ENCODE results near the gene AMZ1. TPM values are rescaled to one million over a fixed set of nuclear protein-coding genes. Genes with fewer than 3 reads are reported as not detected.
A peak's percentile ranks its signal among the peaks of the same experiment; 100 is the strongest.

Gene AMZ1
- total RNA-seq, 1 experiment from 2014 or later = 0.85 TPM

- TF ChIP-seq PRDM15 (CRISPR knock-in tag; IDR thresholded peaks at IDR 0.05) (0 out of 2 replicates have a peak, but pooled peaks have one; percentile 19), CBFB (CRISPR knock-in tag; IDR thresholded peaks at IDR 0.05; ENCODE audit: low read depth) (no peak)
Observed at GRCh38 chr7:2760098-2760889, 72.3 kb downstream of the AMZ1 start (continued).

GRCh38 chr7:2761131-2761624, 73.2 kb downstream of the AMZ1 start:
- peak overlapping the region; percentile 80 for H3K27ac Mint-ChIP-seq
- CTCF ChIA-PET = interaction anchor here (0.9 to 2.3 kb wide), 26 partner anchors 8 to 120 kb away, joined by 3 to 17 read pairs (median 6); partner anchors contain the start of gene GNA12

More at GRCh38 chr7:2761131-2761624, 73.2 kb downstream of the AMZ1 start:
- H3K9me3 Mint-ChIP-seq = no peaks in the 10 kb centered on the region
- no peaks in the 10 kb centered on the region for H3K27me3 Mint-ChIP-seq (ENCODE audit: low read depth)
- peaks cover 22% of the 10 kb centered on the region for H3K36me3 Mint-ChIP-seq
- TF ChIP-seq ZNF121 (CRISPR knock-in tag; IDR thresholded peaks at IDR 0.05) (no peak), SMAD3 (CRISPR knock-in tag; IDR thresholded peaks at IDR 0.05; ENCODE audit: borderline replicate concordance) (no peak), ZNF232 (CRISPR knock-in tag; IDR thresholded peaks at IDR 0.05) (no peak), CREB1 (CRISPR knock-in tag; IDR thresholded peaks at IDR 0.05) (no peak), E2F5 (CRISPR knock-in tag; IDR thresholded peaks at IDR 0.05) (no peak), IRF1 (CRISPR knock-in tag; IDR thresholded peaks at IDR 0.05) (no peak), SOX15 (CRISPR knock-in tag; IDR thresholded peaks at IDR 0.05) (no peak), ZNF317 (CRISPR knock-in tag; IDR thresholded peaks at IDR 0.05; ENCODE audit: borderline replicate concordance, low read depth) (no peak), TEAD1 (CRISPR knock-in tag; IDR thresholded peaks at IDR 0.05) (no peak), ZNF416 (CRISPR knock-in tag; IDR thresholded peaks at IDR 0.05) (no peak), CBFB (CRISPR knock-in tag; IDR thresholded peaks at IDR 0.05; ENCODE audit: low read depth) (no peak), TCF7 (CRISPR knock-in tag; IDR thresholded peaks at IDR 0.05; ENCODE audit: low read depth) (no peak), ZNF512 (CRISPR knock-in tag; IDR thresholded peaks at IDR 0.05; ENCODE audit: borderline replicate concordance) (no peak), FOXJ3 (CRISPR knock-in tag; IDR thresholded peaks at IDR 0.05; ENCODE audit: borderline replicate concordance) (no peak), RORB (CRISPR knock-in tag; IDR thresholded peaks at IDR 0.05) (no peak), AR (CRISPR knock-in tag; IDR thresholded peaks at IDR 0.05) (no peak)
- H3K4me3 Mint-ChIP-seq = no peak overlapping the region
- POLR2A ChIA-PET = interaction anchor here (0.6 to 1.0 kb wide), 4 partner anchors 8 to 309 kb away, joined by 3 read pairs; no protein-coding TSS in a partner anchor
- DNase-seq (ENCODE audit: low spot score) = no peak
- ATAC-seq = no peak
- peaks cover 53% of the 10 kb centered on the region for H3K4me1 Mint-ChIP-seq
